Rectal smooth muscle tissue (tissue), 1 donor: ENCODE data around the gene PRR18.
A peak's percentile ranks its signal among the peaks of the same experiment; 100 is the strongest.
"Not testable (repeated sequence)": the region's sequence is repeated elsewhere in the genome, so short reads cannot be mapped to it uniquely, and the experiment has no call there.

ENCODE experiments used
- H3K27ac ChIP-seq: one replicate; pipeline ENCODE4 v1.7.0; 2013; ENCODE audit warnings: low read depth, low read length, inconsistent platforms
- H3K27me3 ChIP-seq: one replicate; pipeline ENCODE4 v1.7.0; 2013; ENCODE audit warnings: low read length; ENCODE audit not compliant: control insufficient read depth, insufficient read depth
- H3K36me3 ChIP-seq: one replicate; pipeline ENCODE4 v1.7.0; 2013; ENCODE audit warnings: low read length; ENCODE audit not compliant: control insufficient read depth, insufficient read depth
- H3K4me1 ChIP-seq: one replicate; pipeline ENCODE4 v1.7.0; 2013; ENCODE audit warnings: low read length; ENCODE audit not compliant: control insufficient read depth, insufficient read depth
- H3K4me3 ChIP-seq: one replicate; pipeline ENCODE4 v1.7.0; 2013; ENCODE audit warnings: low read length
- H3K9ac ChIP-seq: one replicate; pipeline ENCODE4 v1.7.0; 2013; ENCODE audit warnings: low read length

Gene PRR18

GRCh38 chr6:166308033-166308768 is at the start of gene PRR18:
Gene PRR18 (minus strand): TSS chr6:166308392. CDS start chr6:166308142, 250 bp downstream.
- peak within 1 kb of the TSS; percentile 53 for H3K4me3 ChIP-seq
- H3K9ac ChIP-seq = no peak within 1 kb of the TSS
- peaks cover 13% of the 10 kb centered on the region for H3K27me3 ChIP-seq
- H3K4me1 ChIP-seq = no peaks in the 10 kb centered on the region
- no peak within 1 kb of the TSS for H3K27ac ChIP-seq
- no peaks in the 10 kb centered on the region for H3K36me3 ChIP-seq

GRCh38 chr6:166355552-166355951 is 47.4 kb upstream of the PRR18 start:
- no peaks in the 10 kb centered on the region for H3K27me3 ChIP-seq
- H3K9ac ChIP-seq = no peak overlapping the region
- no peaks in the 10 kb centered on the region for H3K4me1 ChIP-seq
- no peaks in the 10 kb centered on the region for H3K36me3 ChIP-seq
- H3K4me3 ChIP-seq = no peak overlapping the region
- H3K27ac ChIP-seq = no peak overlapping the region

GRCh38 chr6:166354965-166355364 is 46.8 kb upstream of the PRR18 start:
- Histone ChIP-seq H3K9ac (no peak overlapping the region), H3K4me1 (no peaks in the 10 kb centered on the region), H3K36me3 (no peaks in the 10 kb centered on the region), H3K27me3 (no peaks in the 10 kb centered on the region), H3K4me3 (no peak overlapping the region), H3K27ac (no peak overlapping the region)

GRCh38 chr6:166354143-166354542 is 46.0 kb upstream of the PRR18 start:
- H3K27me3 ChIP-seq = no peaks in the 10 kb centered on the region
- no peaks in the 10 kb centered on the region for H3K36me3 ChIP-seq
- H3K9ac ChIP-seq = no peak overlapping the region
- H3K4me3 ChIP-seq = no peak overlapping the region
- H3K4me1 ChIP-seq = no peaks in the 10 kb centered on the region
- no peak overlapping the region for H3K27ac ChIP-seq

GRCh38 chr6:166353507-166353906 is 45.3 kb upstream of the PRR18 start:
- H3K27me3 ChIP-seq = no peaks in the 10 kb centered on the region
- H3K9ac ChIP-seq = no peak overlapping the region
- H3K4me1 ChIP-seq = no peaks in the 10 kb centered on the region
- H3K36me3 ChIP-seq = no peaks in the 10 kb centered on the region
- H3K4me3 ChIP-seq = no peak overlapping the region
- no peak overlapping the region for H3K27ac ChIP-seq

GRCh38 chr6:166352923-166353322 is 44.7 kb upstream of the PRR18 start:
- no peak overlapping the region for H3K4me3 ChIP-seq

GRCh38 chr6:166351715-166352285 is 43.6 kb upstream of the PRR18 start:
- Histone ChIP-seq H3K27ac (no peak overlapping the region), H3K9ac (no peak overlapping the region), H3K36me3 (no peaks in the 10 kb centered on the region), H3K4me1 (no peaks in the 10 kb centered on the region), H3K4me3 (no peak overlapping the region), H3K27me3 (no peaks in the 10 kb centered on the region)

More at GRCh38 chr6:166352923-166353322, 44.7 kb upstream of the PRR18 start:
- no peaks in the 10 kb centered on the region for H3K27me3 ChIP-seq
- H3K27ac ChIP-seq = no peak overlapping the region
- no peaks in the 10 kb centered on the region for H3K4me1 ChIP-seq
- H3K36me3 ChIP-seq = no peaks in the 10 kb centered on the region
- no peak overlapping the region for H3K9ac ChIP-seq

- Histone ChIP-seq H3K27ac (no peak overlapping the region), H3K4me1 (peaks cover under 1% of the 10 kb centered on the region), H3K4me3 (no peak overlapping the region), H3K9ac (no peak overlapping the region), H3K27me3 (no peaks in the 10 kb centered on the region), H3K36me3 (no peaks in the 10 kb centered on the region)
Measured at GRCh38 chr6:166348305-166348949, 40.2 kb upstream of the PRR18 start.

- H3K27me3 ChIP-seq = no peaks in the 10 kb centered on the region
- no peak overlapping the region for H3K27ac ChIP-seq
- no peaks in the 10 kb centered on the region for H3K36me3 ChIP-seq
- no peak overlapping the region for H3K9ac ChIP-seq
- no peak overlapping the region for H3K4me3 ChIP-seq
- peaks cover 4% of the 10 kb centered on the region for H3K4me1 ChIP-seq
Measured at GRCh38 chr6:166346965-166347364, 38.8 kb upstream of the PRR18 start.

- Histone ChIP-seq H3K4me1 (peaks cover 4% of the 10 kb centered on the region), H3K36me3 (no peaks in the 10 kb centered on the region), H3K27ac (no peak overlapping the region), H3K4me3 (no peak overlapping the region), H3K9ac (no peak overlapping the region), H3K27me3 (no peaks in the 10 kb centered on the region)
Measured at GRCh38 chr6:166346449-166346848, 38.3 kb upstream of the PRR18 start.

- H3K27me3 ChIP-seq, H3K36me3 ChIP-seq, H3K4me3 ChIP-seq, H3K9ac ChIP-seq, H3K27ac ChIP-seq, H3K4me1 ChIP-seq: not testable (repeated sequence)
Measured at GRCh38 chr6:166345672-166346071, 37.5 kb upstream of the PRR18 start.

- not testable (repeated sequence) for H3K4me1 ChIP-seq
Measured at GRCh38 chr6:166344921-166345320, 36.7 kb upstream of the PRR18 start.

More at GRCh38 chr6:166344921-166345320, 36.7 kb upstream of the PRR18 start:
- H3K9ac ChIP-seq, H3K36me3 ChIP-seq, H3K27me3 ChIP-seq, H3K4me3 ChIP-seq, H3K27ac ChIP-seq: not testable (repeated sequence)
